ENCODE results near the gene GPR37.
A peak's percentile ranks its signal among the peaks of the same experiment; 100 is the strongest.

GPR37 gene, protein sequence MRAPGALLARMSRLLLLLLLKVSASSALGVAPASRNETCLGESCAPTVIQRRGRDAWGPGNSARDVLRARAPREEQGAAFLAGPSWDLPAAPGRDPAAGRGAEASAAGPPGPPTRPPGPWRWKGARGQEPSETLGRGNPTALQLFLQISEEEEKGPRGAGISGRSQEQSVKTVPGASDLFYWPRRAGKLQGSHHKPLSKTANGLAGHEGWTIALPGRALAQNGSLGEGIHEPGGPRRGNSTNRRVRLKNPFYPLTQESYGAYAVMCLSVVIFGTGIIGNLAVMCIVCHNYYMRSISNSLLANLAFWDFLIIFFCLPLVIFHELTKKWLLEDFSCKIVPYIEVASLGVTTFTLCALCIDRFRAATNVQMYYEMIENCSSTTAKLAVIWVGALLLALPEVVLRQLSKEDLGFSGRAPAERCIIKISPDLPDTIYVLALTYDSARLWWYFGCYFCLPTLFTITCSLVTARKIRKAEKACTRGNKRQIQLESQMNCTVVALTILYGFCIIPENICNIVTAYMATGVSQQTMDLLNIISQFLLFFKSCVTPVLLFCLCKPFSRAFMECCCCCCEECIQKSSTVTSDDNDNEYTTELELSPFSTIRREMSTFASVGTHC

DNA sequence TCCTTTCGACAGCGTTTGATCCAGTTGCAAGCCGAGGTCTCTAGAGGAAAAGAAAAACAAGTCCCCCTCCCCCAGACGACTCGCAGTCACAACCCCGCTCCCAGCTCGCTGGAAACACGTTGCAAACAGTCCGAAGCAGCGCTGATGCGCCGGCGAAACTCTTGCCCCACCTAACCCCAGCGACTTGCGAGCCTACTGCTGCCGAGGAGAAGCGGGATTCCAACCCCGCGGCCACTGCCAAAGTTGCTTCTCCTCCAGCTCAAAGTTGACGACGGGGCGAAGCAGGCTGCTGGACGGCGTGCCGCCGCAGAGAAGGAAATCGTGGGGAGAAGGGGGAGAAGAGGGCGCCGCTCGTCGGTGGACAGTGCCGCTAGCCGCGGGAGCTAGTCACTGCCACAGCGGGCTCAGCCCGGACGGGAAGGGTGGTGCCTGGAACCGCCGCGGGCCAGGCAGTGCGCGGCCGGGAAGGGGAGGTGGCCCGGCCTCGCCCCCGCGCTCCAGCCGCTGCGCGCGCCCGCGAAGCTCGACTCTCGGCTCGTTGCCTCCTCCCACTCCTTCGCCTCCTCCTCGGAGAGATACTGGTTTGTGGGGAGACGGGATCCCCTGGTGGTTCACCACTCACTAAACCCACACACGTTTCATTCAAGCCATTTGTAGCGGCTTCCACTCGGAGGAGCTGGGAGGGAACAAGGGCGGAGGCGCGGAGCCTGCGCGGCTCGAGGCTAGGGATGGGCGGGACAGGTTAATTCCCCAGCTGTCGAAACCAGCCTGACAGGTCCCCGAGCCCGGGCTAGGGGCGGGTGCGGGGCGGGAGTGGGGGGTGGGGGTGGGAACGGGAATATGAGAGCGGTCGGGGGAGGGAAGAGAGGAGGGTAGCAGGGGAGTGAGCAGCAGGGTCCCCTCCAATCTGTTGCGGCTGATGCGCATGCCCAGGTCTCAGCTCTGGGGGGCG lies at the start of gene GPR37:
Gene GPR37 (minus strand): TSS at position 392 of the 952 bp plus-strand sequence. CDS start 816 bp downstream, outside the sequence.
- peak; percentile 25 for DNase-seq

GRCh38 chr7:124813994-124814798 lies 48.6 kb upstream of the GPR37 start:
- DNase-seq: no peak

DNA sequence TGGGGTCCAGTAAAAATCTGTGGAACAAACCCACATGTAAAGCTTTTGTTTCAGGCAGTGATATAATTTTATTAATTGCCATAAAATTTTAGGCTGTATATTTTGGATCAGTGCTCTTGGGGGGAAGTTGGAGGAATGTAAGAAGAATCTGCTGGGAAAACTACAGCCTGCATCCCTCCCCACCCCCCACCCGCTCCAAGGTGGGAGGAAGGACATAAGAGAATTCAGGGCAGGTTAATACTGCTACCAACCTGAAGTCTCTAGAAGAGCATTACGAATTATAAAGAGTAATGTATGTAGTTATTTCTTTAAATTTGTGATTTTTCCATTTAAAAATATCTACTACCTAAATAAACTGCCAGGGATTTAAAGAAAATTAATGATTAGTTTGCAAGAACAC lies 47.2 kb upstream of the GPR37 start:
- DNase-seq: no peak

GRCh38 chr7:124811341-124811740 lies 45.7 kb upstream of the GPR37 start:
- DNase-seq: no peak

DNA sequence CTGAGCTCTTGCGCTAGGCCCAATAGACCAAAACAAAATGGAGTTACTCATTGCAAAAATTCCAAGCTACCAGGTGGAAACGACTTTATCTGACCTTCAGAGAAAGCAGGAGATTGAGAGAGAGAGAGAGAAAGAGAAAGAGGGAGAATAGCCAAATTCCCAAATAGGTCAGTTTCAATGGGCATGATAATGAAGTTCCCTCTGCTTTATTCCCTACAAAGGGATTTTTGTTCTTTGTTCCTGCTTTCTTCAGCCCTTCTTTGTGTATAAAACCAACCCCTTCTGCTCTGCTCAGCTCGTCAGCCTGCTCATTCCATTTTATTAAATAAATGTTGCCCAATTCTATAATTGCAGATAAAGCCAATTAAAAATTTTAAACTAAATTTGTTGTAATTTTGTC lies 45.0 kb upstream of the GPR37 start:
- no peak for DNase-seq

- DNase-seq: no peak
Measured at GRCh38 chr7:124808206-124808605, 42.6 kb upstream of the GPR37 start.

DNA sequence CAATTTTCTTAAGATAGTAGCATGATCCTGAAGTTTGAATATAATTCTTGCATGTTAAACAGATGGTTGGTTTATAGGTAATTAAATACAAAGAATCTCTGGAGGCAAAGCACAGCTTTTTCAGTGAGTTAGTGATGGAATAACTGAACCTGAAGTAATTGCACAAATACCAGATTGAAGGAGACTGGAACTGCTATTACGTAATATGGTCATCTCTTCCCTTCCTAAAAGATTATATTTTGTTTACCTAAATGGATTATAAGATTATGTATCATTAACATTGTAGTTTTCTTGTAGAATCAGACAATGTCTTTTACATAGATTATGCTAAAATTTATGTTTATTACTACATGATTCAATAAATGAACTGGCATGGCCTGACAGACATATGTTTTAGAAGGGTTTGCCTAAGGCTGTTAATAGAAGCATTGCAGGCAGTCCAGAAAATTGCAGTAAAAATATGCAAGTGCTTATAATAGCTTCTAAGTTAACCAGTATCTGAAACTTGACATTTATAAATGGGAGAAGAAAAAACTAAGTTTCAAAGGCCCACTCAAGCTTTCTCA lies 35.8 kb upstream of the GPR37 start:
- DNase-seq: no peak

GRCh38 chr7:124800386-124800785 lies 34.8 kb upstream of the GPR37 start:
- no peak for DNase-seq

GRCh38 chr7:124799448-124799847 lies 33.9 kb upstream of the GPR37 start:
- no peak for DNase-seq

- DNase-seq: no peak
Measured at GRCh38 chr7:124796771-124797170, 31.2 kb upstream of the GPR37 start.

- DNase-seq: no peak
Measured at GRCh38 chr7:124792696-124793095, 27.1 kb upstream of the GPR37 start.

- no peak for DNase-seq
Measured at GRCh38 chr7:124792002-124792401, 26.4 kb upstream of the GPR37 start.

DNA sequence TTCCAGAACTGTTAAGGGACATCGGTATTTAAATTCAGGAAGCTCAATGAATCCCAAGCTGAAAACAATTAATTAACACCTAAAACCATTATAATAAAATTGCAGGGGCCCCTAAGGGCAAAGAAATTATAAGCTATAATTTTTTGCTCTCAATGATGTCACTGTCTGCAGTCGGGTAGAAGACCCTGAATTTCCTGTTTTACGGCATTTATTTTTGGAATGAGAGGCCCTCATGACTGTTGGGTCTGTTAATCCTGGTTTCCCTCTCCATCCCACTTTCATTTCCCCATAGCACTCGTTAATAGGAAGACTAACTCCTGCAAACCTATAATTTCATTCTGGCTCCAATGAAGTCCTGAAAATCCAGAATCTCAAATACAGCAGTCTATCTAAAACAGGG lies 25.8 kb upstream of the GPR37 start:
- no peak for DNase-seq

DNA sequence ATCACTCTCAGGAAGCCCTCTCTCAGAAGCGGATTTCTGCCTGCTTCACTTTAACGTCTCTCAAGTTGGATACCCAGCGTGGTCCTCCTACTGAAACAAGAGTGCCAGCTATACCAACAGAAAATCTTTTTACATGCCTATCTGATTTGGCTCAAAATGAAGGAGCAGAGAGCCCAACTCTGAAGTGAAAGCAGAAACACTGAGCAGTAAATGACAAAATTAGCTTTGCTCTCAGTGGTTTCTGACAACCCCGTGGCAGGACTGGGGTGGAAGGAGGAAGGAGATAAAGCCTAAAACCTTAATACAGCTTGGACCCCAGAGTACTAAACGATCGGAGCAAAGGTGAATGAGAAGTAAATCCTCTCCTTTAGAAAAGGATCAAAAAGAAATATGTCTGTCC lies 25.1 kb upstream of the GPR37 start:
- DNase-seq: no peak

- DNase-seq: peak; percentile 23
Measured at GRCh38 chr7:124785994-124786393, 20.4 kb upstream of the GPR37 start.

GRCh38 chr7:124784879-124785818 lies 19.6 kb upstream of the GPR37 start:
- DNase-seq: peak; percentile 40

- no peak for DNase-seq
Measured at GRCh38 chr7:124783271-124783670, 17.7 kb upstream of the GPR37 start.

GRCh38 chr7:124781907-124782734 lies 16.5 kb upstream of the GPR37 start:
- DNase-seq: no peak

- DNase-seq: no peak
Measured at GRCh38 chr7:124781418-124781817, 15.8 kb upstream of the GPR37 start.

- DNase-seq: no peak
Measured at GRCh38 chr7:124780608-124781007, 15.0 kb upstream of the GPR37 start.

Data from NCI-H2227 treated with DMSO at 0.1 percent for 48 hours (cell line).